ENCODE results near the gene LSM14A. TPM values are rescaled to one million over a fixed set of nuclear protein-coding genes. Genes with fewer than 3 reads are reported as not detected.
A peak's percentile ranks its signal among the peaks of the same experiment; 100 is the strongest.

The LSM14A gene
- total and polyA plus RNA-seq, 2 donors (not counting 1 experiment from before 2014, with no cell fraction given), result 82.2 to 97.8 TPM

DNA sequence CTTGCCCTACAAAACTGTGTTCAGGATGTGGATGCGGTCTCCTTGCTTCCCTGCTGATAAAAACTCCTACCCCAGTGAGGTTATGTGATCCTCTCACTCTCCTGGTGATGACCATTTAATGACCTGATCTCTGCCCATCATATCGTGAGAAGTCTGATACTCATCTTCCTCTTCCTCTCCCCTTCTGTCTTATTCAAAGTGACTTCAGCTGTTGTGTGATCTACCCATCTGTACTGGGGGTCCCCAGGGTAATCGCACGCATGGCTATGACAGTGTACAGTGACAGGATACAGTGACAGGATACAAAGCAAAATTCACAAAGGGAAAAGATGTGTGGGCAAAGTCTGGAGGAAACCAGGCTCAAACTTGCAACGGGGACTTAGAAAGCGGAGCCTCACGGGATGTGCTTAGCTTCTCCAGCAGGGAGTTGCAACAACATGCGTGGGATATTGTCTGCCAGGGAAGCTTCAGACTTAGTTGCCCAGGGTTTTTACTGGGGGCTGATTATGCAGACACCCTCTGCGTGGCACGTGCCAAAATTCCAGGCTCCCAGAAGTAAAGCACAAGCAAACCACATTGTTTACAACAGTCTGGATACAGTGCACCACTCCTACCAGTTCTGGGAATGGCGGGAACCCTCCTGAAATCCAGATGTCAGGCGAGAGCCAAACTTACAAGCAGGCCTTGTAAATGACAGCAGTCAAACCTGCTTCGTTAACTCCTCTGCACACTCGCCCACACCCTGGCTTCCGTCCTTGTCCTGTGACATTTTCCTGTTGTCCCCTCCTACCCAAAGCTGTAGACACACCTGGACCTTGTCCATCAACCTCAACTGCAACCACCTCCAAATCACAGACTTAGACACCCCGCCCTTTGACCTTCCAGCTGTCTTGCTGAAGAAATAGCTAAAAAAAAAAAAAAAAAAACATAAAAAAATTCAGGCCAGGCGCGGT is 64.0 kb downstream of the LSM14A start:
- H3K4me3 ChIP-seq (replicated peaks in 1 of 4; ENCODE audit: control extremely low read depth in 1 of 4, insufficient read depth in 1 of 4, low read depth in 3 of 4, low read length in 4 of 4), result no peak overlapping the region
- H3K27ac ChIP-seq (ENCODE audit: insufficient read depth, low read length), result peak overlapping the region; percentile 16
- no peaks in the 10 kb centered on the region for H3K27me3 ChIP-seq (ENCODE audit: control insufficient read depth, insufficient read depth, low read length)
- no peaks in the 10 kb centered on the region for H4K20me1 ChIP-seq (ENCODE audit: control insufficient read depth, extremely low read depth, insufficient read depth, low read length)
- no peak overlapping the region for H2AFZ ChIP-seq (ENCODE audit: low read length)
- no peak overlapping the region for H3K9ac ChIP-seq (ENCODE audit: insufficient read depth, low read length)
- no peak for TF ChIP-seq EZH2 (IDR thresholded peaks at IDR 0.05; ENCODE audit: low read length, missing control alignments)
- TF ChIP-seq, protein P1, sequence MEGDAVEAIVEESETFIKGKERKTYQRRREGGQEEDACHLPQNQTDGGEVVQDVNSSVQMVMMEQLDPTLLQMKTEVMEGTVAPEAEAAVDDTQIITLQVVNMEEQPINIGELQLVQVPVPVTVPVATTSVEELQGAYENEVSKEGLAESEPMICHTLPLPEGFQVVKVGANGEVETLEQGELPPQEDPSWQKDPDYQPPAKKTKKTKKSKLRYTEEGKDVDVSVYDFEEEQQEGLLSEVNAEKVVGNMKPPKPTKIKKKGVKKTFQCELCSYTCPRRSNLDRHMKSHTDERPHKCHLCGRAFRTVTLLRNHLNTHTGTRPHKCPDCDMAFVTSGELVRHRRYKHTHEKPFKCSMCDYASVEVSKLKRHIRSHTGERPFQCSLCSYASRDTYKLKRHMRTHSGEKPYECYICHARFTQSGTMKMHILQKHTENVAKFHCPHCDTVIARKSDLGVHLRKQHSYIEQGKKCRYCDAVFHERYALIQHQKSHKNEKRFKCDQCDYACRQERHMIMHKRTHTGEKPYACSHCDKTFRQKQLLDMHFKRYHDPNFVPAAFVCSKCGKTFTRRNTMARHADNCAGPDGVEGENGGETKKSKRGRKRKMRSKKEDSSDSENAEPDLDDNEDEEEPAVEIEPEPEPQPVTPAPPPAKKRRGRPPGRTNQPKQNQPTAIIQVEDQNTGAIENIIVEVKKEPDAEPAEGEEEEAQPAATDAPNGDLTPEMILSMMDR (conservative IDR thresholded peaks at IDR 0.05 in 1 of 2, IDR thresholded peaks at IDR 0.05 in 1 of 2; ENCODE audit: low read depth in 1 of 2, low read length in 2 of 2), result peak in 1 of 2 donors; percentile 3
- peaks cover 24% of the 10 kb centered on the region for H3K4me1 ChIP-seq (ENCODE audit: control insufficient read depth, extremely low read depth, insufficient read depth, low read length)
- no peaks in the 10 kb centered on the region for H3K79me2 ChIP-seq (ENCODE audit: control insufficient read depth, insufficient read depth, low read length)
- no peaks in the 10 kb centered on the region for H3K9me3 ChIP-seq (ENCODE audit: control insufficient read depth, insufficient read depth, low read depth, low read length)
- peak; percentile 56 to 90 for DNase-seq (ENCODE audit: low read depth in 2 of 2)
- H3K36me3 ChIP-seq (ENCODE audit: control insufficient read depth, insufficient read depth, low read length), result no peaks in the 10 kb centered on the region
- peak overlapping the region; percentile 62 for H3K4me2 ChIP-seq (ENCODE audit: extremely low read depth, insufficient read depth, low read length)

DNA sequence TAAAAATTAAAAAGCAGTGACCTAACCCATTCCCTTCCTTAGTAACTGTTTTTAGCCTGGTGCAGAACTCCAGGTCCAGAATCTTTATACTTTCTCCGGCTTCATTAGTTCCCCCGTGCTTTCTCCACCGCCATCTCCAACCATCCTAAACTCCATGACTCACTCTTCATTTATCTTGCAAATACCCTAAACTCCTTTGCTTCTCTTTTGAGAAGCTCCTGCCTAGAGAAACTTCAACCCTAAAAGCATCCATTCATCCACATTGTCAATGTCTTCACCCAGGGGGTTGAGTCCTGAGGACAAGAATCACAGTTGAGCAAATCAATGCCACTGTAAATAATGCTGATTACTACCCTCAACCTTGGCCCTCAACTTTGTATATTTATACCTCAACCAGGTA is 65.0 kb downstream of the LSM14A start:
- H3K9me3 ChIP-seq (ENCODE audit: control insufficient read depth, insufficient read depth, low read depth, low read length), result no peaks in the 10 kb centered on the region

GRCh38 chr19:34237939-34238338 is 65.6 kb downstream of the LSM14A start:
- H2AFZ ChIP-seq (ENCODE audit: low read length), result no peak overlapping the region
- TF ChIP-seq EZH2 (IDR thresholded peaks at IDR 0.05; ENCODE audit: low read length, missing control alignments), result no peak
- H3K4me3 ChIP-seq (replicated peaks in 1 of 4; ENCODE audit: control extremely low read depth in 1 of 4, insufficient read depth in 1 of 4, low read depth in 3 of 4, low read length in 4 of 4), result no peak overlapping the region
- no peaks in the 10 kb centered on the region for H4K20me1 ChIP-seq (ENCODE audit: control insufficient read depth, extremely low read depth, insufficient read depth, low read length)
- H3K79me2 ChIP-seq (ENCODE audit: control insufficient read depth, insufficient read depth, low read length), result no peaks in the 10 kb centered on the region
- no peaks in the 10 kb centered on the region for H3K9me3 ChIP-seq (ENCODE audit: control insufficient read depth, insufficient read depth, low read depth, low read length)
- peaks cover 15% of the 10 kb centered on the region for H3K4me1 ChIP-seq (ENCODE audit: control insufficient read depth, extremely low read depth, insufficient read depth, low read length)
- no peak for DNase-seq (ENCODE audit: low read depth in 2 of 2)
- H3K36me3 ChIP-seq (ENCODE audit: control insufficient read depth, insufficient read depth, low read length), result no peaks in the 10 kb centered on the region
- no peak overlapping the region for H3K9ac ChIP-seq (ENCODE audit: insufficient read depth, low read length)
- no peak overlapping the region for H3K4me2 ChIP-seq (ENCODE audit: extremely low read depth, insufficient read depth, low read length)
- no peak overlapping the region for H3K27ac ChIP-seq (ENCODE audit: insufficient read depth, low read length)
- no peaks in the 10 kb centered on the region for H3K27me3 ChIP-seq (ENCODE audit: control insufficient read depth, insufficient read depth, low read length)

More for the DNA sequence above, 65.0 kb downstream of the LSM14A start:
- Histone ChIP-seq H3K4me3 (replicated peaks in 1 of 4; ENCODE audit: control extremely low read depth in 1 of 4, insufficient read depth in 1 of 4, low read depth in 3 of 4, low read length in 4 of 4) (no peak overlapping the region), H4K20me1 (ENCODE audit: control insufficient read depth, extremely low read depth, insufficient read depth, low read length) (no peaks in the 10 kb centered on the region), H3K79me2 (ENCODE audit: control insufficient read depth, insufficient read depth, low read length) (no peaks in the 10 kb centered on the region), H3K27ac (ENCODE audit: insufficient read depth, low read length) (no peak overlapping the region), H3K9ac (ENCODE audit: insufficient read depth, low read length) (no peak overlapping the region), H3K4me1 (ENCODE audit: control insufficient read depth, extremely low read depth, insufficient read depth, low read length) (peaks cover 20% of the 10 kb centered on the region), H3K27me3 (ENCODE audit: control insufficient read depth, insufficient read depth, low read length) (no peaks in the 10 kb centered on the region), H3K36me3 (ENCODE audit: control insufficient read depth, insufficient read depth, low read length) (no peaks in the 10 kb centered on the region), H3K4me2 (ENCODE audit: extremely low read depth, insufficient read depth, low read length) (no peak overlapping the region), H2AFZ (ENCODE audit: low read length) (no peak overlapping the region)
- TF ChIP-seq, protein P1 (conservative IDR thresholded peaks at IDR 0.05 in 1 of 2, IDR thresholded peaks at IDR 0.05 in 1 of 2; ENCODE audit: low read depth in 1 of 2, low read length in 2 of 2), result no peak
- no peak for TF ChIP-seq EZH2 (IDR thresholded peaks at IDR 0.05; ENCODE audit: low read length, missing control alignments)
- no peak for DNase-seq (ENCODE audit: low read depth in 2 of 2)
